GM23338 (cell line): Measurements from ENCODE around the gene BLACAT1. TPM values are rescaled to one million over a fixed set of nuclear protein-coding genes. Genes with fewer than 3 reads are reported as not detected.

ENCODE experiments used
- ATAC-seq: fragments of 200-7000 bp; cut with Tn5 transposase; 3 replicates; pipeline ENCODE4 v1.9.1; 2020
- DNase-seq: peaks from one replicate; pipeline ENCODE4 v3.0.0-alpha.2; 2015; ENCODE audit warnings: low spot score
- H2AFZ ChIP-seq: fragments of 200-600 bp; sonication (generic); 2 replicates; pipeline ENCODE4 v1.8.0; 2016; ENCODE audit warnings: antibody characterized with exemption, mild to moderate bottlenecking, moderate library complexity
- H3F3A ChIP-seq: fragments of 200-600 bp; sonication (generic); replicated peaks from 2 replicates; pipeline ENCODE4 v1.8.0; 2017; ENCODE audit warnings: antibody characterized with exemption, mixed run types, low read depth
- H3K27ac ChIP-seq: fragments of 200-600 bp; sonication (generic); 2 replicates; pipeline ENCODE4 v1.6.1; 2016; ENCODE audit warnings: low read depth
- H3K27me3 ChIP-seq: fragments of 200-600 bp; sonication (generic); 2 replicates; pipeline ENCODE4 v1.8.0; 2016; ENCODE audit warnings: mild to moderate bottlenecking, mixed run types, moderate library complexity; ENCODE audit not compliant: insufficient read depth
- H3K36me3 ChIP-seq: fragments of 200-600 bp; sonication (generic); 2 replicates; pipeline ENCODE4 v1.8.0; 2016; ENCODE audit warnings: mild to moderate bottlenecking; ENCODE audit not compliant: insufficient read depth
- H3K4me1 ChIP-seq: fragments of 200-600 bp; sonication (generic); 2 replicates; pipeline ENCODE4 v1.8.0; 2016; ENCODE audit warnings: mild to moderate bottlenecking, moderate library complexity; ENCODE audit not compliant: insufficient read depth
- H3K4me2 ChIP-seq: fragments of 200-600 bp; sonication (generic); 2 replicates; pipeline ENCODE4 v1.7.1; 2017; ENCODE audit warnings: mixed run types
- H3K4me3 ChIP-seq: fragments of 200-600 bp; sonication (generic); 2 replicates; pipeline ENCODE4 v1.6.1; 2016; ENCODE audit warnings: mixed run types
- H3K79me2 ChIP-seq: fragments of 200-600 bp; sonication (generic); replicated peaks from 2 replicates; pipeline ENCODE4 v1.8.0; 2017; ENCODE audit warnings: mild to moderate bottlenecking; ENCODE audit not compliant: insufficient read depth
- H3K9me2 ChIP-seq: fragments of 200-600 bp; sonication (generic); 2 replicates; pipeline ENCODE4 v1.8.0; 2017; ENCODE audit not compliant: insufficient read depth
- H4K20me1 ChIP-seq: fragments of 200-600 bp; sonication (generic); replicated peaks from 2 replicates; pipeline ENCODE4 v1.8.0; 2017; ENCODE audit warnings: mild to moderate bottlenecking; ENCODE audit not compliant: insufficient read depth
- H3K27ac Mint-ChIP-seq: 2 replicates; pipeline ENCODE4 v1.8.0; 2020; ENCODE audit warnings: inconsistent platforms, mild to moderate bottlenecking, moderate library complexity, mixed read lengths
- H3K27me3 Mint-ChIP-seq: 3 replicates; pipeline ENCODE4 v1.8.0; 2022; ENCODE audit warnings: low read depth, mild to moderate bottlenecking, moderate library complexity, mixed read lengths, inconsistent platforms; ENCODE audit not compliant: insufficient read depth, poor library complexity
- H3K36me3 Mint-ChIP-seq: 3 replicates; pipeline ENCODE4 v1.8.0; 2021; ENCODE audit warnings: low read depth, mild to moderate bottlenecking, inconsistent platforms, moderate library complexity, mixed read lengths
- H3K4me1 Mint-ChIP-seq: 3 replicates; pipeline ENCODE4 v1.8.0; 2020; ENCODE audit warnings: mild to moderate bottlenecking, inconsistent platforms, mixed read lengths
- H3K4me3 Mint-ChIP-seq: 3 replicates; pipeline ENCODE4 v1.8.0; 2021; ENCODE audit warnings: moderate library complexity, mild to moderate bottlenecking, inconsistent platforms, mixed read lengths
- H3K9me3 Mint-ChIP-seq: 3 replicates; pipeline ENCODE4 v1.8.0; 2020; ENCODE audit warnings: moderate library complexity, mild to moderate bottlenecking, inconsistent platforms, mixed read lengths
- CREB1 ChIP-seq: fragments of 250-450 bp; sonication (Bioruptor Pico); IDR thresholded peaks from 2 replicates; pipeline ENCODE4 v1.5.0; 2020; ENCODE audit warnings: low read depth, mild to moderate bottlenecking, moderate library complexity
- EZH2 ChIP-seq: fragments of 200-600 bp; sonication (generic); IDR thresholded peaks from one replicate; pipeline ENCODE4 v1.8.0; 2017; ENCODE audit warnings: antibody characterized with exemption, mild to moderate bottlenecking, low read depth; ENCODE audit not compliant: unreplicated experiment
- EZH2phosphoT487 ChIP-seq: fragments of 200-600 bp; sonication (generic); IDR thresholded peaks from one replicate; pipeline ENCODE4 v1.8.1; 2018; ENCODE audit warnings: antibody characterized with exemption; ENCODE audit not compliant: unreplicated experiment
- JUNB ChIP-seq: IDR thresholded peaks from one replicate; pipeline ENCODE4 v1.6.1; 2016; ENCODE audit warnings: antibody characterized with exemption; ENCODE audit not compliant: unreplicated experiment
- NANOG ChIP-seq: IDR thresholded peaks from 2 replicates; pipeline ENCODE4 v1.6.1; 2016; ENCODE audit warnings: antibody characterized with exemption, borderline replicate concordance
- POLR2AphosphoS5 ChIP-seq: IDR thresholded peaks from 2 replicates; pipeline ENCODE4 v1.6.1; 2016; ENCODE audit warnings: antibody characterized with exemption, low read depth
- STAT1 ChIP-seq: IDR thresholded peaks from one replicate; pipeline ENCODE4 v1.6.1; 2016; ENCODE audit warnings: antibody characterized with exemption; ENCODE audit not compliant: unreplicated experiment
- ZNF114 ChIP-seq: fragments of 250-450 bp; sonication (Bioruptor Pico); IDR thresholded peaks from 2 replicates; pipeline ENCODE4 v1.5.0; 2020; ENCODE audit warnings: mild to moderate bottlenecking, moderate library complexity
- ZNF331 ChIP-seq: fragments of 250-450 bp; sonication (Bioruptor Pico); IDR thresholded peaks from 2 replicates; pipeline ENCODE4 v1.5.0; 2020; ENCODE audit warnings: low read depth, mild to moderate bottlenecking, moderate library complexity
- polyA plus RNA-seq: library from polyadenylated mRNA; unstranded; fragments of >200 nt; fragmentation: Nextera tagmentation; extraction: Ambion mirVana; gene quantifications from 2 replicates; pipeline ENCODE4 v1.2.1, GENCODE V29; 2016
- total RNA-seq: library from RNA; depleted of rRNA; stranded (reverse); fragments of >200 nt; shearing (Covaris generic); gene quantifications from 2 replicates; pipeline ENCODE4 v1.2.3, GENCODE V29; 2014
- TF ChIP-seq, protein P1 (sequence below): fragments of 250-450 bp; sonication (Bioruptor Pico); IDR thresholded peaks from 2 replicates; pipeline ENCODE4 v1.5.0; 2020; ENCODE audit warnings: mild to moderate bottlenecking, moderate library complexity
- TF ChIP-seq, protein P2 (sequence below): IDR thresholded peaks from one replicate; pipeline ENCODE4 v1.6.1; 2018; ENCODE audit warnings: antibody characterized with exemption; ENCODE audit not compliant: unreplicated experiment
- TF ChIP-seq, protein P3 (sequence below): IDR thresholded peaks from 2 replicates; pipeline ENCODE4 v1.6.1; 2016; ENCODE audit warnings: antibody characterized with exemption
- TF ChIP-seq, protein P4 (sequence below), 2 experiments: fragments of 200-600 bp in 1 of 2; sonication (generic) in 1 of 2; conservative IDR thresholded peaks; 2 replicates each; pipeline versions ENCODE4 v1.5.1 to v1.6.1; 2016 to 2017; ENCODE audit warnings: antibody characterized with exemption in 2 of 2, low read depth in 2 of 2, mild to moderate bottlenecking in 2 of 2, moderate library complexity in 1 of 2

Gene BLACAT1
- total and polyA plus RNA-seq, 2 experiments from 2014 or later: 1.6 to 6.2 TPM

DNA sequence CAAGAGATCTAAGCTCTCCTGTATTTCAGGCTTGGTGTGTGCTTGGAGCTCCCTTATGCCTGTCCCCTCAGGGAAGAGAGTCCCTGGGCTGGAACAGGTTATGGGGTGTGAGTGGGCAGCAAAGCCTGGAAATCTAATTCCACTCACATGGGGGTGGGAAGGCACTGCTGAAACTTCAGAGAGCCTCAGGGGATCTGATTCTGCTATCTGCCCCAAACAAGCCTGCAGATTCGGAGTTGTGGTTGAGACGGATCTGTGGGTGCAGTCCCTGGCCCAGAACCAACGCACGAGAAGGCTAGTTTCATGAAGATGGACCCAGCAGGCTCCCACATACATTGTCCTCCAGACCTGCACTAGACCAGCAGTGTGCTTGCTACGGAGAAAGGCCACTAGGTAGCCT lies 2.9 kb downstream of the BLACAT1 start:
- Histone ChIP-seq H3K9me2 (no peaks in the 10 kb centered on the region), H3K4me2 (peak overlapping the region; percentile 91; the same call in 1 of the 2 replicates), H2AFZ (no peak overlapping the region), H3K4me3 (no peak overlapping the region; the same call in 1 of the 2 replicates), H3K36me3 (no peaks in the 10 kb centered on the region), H3K27me3 (peaks cover 51% of the 10 kb centered on the region), H3K27ac (no peak overlapping the region), H3K4me1 (peaks cover 70% of the 10 kb centered on the region), H3F3A (peaks cover 25% of the 10 kb centered on the region), H4K20me1 (peaks cover 7% of the 10 kb centered on the region; the same call in 1 of the 2 replicates), H3K79me2 (peaks cover 11% of the 10 kb centered on the region; the same call in 1 of the 2 replicates)
- H3K4me1 Mint-ChIP-seq: peaks cover 68% of the 10 kb centered on the region
- peak overlapping the region; percentile 80; the same call in 1 of the 3 replicates for H3K4me3 Mint-ChIP-seq
- no peaks in the 10 kb centered on the region; the same call in 2 of the 3 replicates for H3K9me3 Mint-ChIP-seq
- peaks cover 23% of the 10 kb centered on the region for H3K36me3 Mint-ChIP-seq
- H3K27me3 Mint-ChIP-seq: peaks cover 23% of the 10 kb centered on the region
- DNase-seq (no peak), ATAC-seq (no peak)
- TF ChIP-seq JUNB: no peak
- TF ChIP-seq POLR2AphosphoS5: no peak
- TF ChIP-seq, protein P1, sequence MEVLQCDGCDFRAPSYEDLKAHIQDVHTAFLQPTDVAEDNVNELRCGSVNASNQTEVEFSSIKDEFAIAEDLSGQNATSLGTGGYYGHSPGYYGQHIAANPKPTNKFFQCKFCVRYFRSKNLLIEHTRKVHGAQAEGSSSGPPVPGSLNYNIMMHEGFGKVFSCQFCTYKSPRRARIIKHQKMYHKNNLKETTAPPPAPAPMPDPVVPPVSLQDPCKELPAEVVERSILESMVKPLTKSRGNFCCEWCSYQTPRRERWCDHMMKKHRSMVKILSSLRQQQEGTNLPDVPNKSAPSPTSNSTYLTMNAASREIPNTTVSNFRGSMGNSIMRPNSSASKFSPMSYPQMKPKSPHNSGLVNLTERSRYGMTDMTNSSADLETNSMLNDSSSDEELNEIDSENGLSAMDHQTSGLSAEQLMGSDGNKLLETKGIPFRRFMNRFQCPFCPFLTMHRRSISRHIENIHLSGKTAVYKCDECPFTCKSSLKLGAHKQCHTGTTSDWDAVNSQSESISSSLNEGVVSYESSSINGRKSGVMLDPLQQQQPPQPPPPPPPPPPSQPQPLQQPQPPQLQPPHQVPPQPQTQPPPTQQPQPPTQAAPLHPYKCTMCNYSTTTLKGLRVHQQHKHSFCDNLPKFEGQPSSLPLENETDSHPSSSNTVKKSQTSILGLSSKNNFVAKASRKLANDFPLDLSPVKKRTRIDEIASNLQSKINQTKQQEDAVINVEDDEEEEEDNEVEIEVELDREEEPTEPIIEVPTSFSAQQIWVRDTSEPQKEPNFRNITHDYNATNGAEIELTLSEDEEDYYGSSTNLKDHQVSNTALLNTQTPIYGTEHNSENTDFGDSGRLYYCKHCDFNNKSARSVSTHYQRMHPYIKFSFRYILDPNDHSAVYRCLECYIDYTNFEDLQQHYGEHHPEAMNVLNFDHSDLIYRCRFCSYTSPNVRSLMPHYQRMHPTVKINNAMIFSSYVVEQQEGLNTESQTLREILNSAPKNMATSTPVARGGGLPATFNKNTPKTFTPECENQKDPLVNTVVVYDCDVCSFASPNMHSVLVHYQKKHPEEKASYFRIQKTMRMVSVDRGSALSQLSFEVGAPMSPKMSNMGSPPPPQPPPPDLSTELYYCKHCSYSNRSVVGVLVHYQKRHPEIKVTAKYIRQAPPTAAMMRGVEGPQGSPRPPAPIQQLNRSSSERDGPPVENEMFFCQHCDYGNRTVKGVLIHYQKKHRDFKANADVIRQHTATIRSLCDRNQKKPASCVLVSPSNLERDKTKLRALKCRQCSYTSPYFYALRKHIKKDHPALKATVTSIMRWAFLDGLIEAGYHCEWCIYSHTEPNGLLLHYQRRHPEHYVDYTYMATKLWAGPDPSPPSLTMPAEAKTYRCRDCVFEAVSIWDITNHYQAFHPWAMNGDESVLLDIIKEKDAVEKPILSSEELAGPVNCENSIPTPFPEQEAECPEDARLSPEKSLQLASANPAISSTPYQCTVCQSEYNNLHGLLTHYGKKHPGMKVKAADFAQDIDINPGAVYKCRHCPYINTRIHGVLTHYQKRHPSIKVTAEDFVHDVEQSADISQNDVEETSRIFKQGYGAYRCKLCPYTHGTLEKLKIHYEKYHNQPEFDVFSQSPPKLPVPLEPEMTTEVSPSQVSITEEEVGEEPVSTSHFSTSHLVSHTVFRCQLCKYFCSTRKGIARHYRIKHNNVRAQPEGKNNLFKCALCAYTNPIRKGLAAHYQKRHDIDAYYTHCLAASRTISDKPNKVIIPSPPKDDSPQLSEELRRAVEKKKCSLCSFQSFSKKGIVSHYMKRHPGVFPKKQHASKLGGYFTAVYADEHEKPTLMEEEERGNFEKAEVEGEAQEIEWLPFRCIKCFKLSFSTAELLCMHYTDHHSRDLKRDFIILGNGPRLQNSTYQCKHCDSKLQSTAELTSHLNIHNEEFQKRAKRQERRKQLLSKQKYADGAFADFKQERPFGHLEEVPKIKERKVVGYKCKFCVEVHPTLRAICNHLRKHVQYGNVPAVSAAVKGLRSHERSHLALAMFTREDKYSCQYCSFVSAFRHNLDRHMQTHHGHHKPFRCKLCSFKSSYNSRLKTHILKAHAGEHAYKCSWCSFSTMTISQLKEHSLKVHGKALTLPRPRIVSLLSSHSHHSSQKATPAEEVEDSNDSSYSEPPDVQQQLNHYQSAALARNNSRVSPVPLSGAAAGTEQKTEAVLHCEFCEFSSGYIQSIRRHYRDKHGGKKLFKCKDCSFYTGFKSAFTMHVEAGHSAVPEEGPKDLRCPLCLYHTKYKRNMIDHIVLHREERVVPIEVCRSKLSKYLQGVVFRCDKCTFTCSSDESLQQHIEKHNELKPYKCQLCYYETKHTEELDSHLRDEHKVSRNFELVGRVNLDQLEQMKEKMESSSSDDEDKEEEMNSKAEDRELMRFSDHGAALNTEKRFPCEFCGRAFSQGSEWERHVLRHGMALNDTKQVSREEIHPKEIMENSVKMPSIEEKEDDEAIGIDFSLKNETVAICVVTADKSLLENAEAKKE: no peak
- TF ChIP-seq, protein P2, sequence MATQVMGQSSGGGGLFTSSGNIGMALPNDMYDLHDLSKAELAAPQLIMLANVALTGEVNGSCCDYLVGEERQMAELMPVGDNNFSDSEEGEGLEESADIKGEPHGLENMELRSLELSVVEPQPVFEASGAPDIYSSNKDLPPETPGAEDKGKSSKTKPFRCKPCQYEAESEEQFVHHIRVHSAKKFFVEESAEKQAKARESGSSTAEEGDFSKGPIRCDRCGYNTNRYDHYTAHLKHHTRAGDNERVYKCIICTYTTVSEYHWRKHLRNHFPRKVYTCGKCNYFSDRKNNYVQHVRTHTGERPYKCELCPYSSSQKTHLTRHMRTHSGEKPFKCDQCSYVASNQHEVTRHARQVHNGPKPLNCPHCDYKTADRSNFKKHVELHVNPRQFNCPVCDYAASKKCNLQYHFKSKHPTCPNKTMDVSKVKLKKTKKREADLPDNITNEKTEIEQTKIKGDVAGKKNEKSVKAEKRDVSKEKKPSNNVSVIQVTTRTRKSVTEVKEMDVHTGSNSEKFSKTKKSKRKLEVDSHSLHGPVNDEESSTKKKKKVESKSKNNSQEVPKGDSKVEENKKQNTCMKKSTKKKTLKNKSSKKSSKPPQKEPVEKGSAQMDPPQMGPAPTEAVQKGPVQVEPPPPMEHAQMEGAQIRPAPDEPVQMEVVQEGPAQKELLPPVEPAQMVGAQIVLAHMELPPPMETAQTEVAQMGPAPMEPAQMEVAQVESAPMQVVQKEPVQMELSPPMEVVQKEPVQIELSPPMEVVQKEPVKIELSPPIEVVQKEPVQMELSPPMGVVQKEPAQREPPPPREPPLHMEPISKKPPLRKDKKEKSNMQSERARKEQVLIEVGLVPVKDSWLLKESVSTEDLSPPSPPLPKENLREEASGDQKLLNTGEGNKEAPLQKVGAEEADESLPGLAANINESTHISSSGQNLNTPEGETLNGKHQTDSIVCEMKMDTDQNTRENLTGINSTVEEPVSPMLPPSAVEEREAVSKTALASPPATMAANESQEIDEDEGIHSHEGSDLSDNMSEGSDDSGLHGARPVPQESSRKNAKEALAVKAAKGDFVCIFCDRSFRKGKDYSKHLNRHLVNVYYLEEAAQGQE: no peak
- no peak for TF ChIP-seq STAT1
- TF ChIP-seq, protein P3, sequence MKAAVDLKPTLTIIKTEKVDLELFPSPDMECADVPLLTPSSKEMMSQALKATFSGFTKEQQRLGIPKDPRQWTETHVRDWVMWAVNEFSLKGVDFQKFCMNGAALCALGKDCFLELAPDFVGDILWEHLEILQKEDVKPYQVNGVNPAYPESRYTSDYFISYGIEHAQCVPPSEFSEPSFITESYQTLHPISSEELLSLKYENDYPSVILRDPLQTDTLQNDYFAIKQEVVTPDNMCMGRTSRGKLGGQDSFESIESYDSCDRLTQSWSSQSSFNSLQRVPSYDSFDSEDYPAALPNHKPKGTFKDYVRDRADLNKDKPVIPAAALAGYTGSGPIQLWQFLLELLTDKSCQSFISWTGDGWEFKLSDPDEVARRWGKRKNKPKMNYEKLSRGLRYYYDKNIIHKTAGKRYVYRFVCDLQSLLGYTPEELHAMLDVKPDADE: no peak
- TF ChIP-seq EZH2phosphoT487: no peak
- no peak for TF ChIP-seq ZNF114 (CRISPR knock-in tag)
- TF ChIP-seq NANOG: no peak
- TF ChIP-seq, protein P4, sequence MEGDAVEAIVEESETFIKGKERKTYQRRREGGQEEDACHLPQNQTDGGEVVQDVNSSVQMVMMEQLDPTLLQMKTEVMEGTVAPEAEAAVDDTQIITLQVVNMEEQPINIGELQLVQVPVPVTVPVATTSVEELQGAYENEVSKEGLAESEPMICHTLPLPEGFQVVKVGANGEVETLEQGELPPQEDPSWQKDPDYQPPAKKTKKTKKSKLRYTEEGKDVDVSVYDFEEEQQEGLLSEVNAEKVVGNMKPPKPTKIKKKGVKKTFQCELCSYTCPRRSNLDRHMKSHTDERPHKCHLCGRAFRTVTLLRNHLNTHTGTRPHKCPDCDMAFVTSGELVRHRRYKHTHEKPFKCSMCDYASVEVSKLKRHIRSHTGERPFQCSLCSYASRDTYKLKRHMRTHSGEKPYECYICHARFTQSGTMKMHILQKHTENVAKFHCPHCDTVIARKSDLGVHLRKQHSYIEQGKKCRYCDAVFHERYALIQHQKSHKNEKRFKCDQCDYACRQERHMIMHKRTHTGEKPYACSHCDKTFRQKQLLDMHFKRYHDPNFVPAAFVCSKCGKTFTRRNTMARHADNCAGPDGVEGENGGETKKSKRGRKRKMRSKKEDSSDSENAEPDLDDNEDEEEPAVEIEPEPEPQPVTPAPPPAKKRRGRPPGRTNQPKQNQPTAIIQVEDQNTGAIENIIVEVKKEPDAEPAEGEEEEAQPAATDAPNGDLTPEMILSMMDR (conservative IDR thresholded peaks at IDR 0.05; ENCODE audit: low read depth in 2 of 2): no peak
- TF ChIP-seq EZH2: no peak
- no peak for TF ChIP-seq CREB1 (CRISPR knock-in tag)
- no peak for TF ChIP-seq ZNF331
- no peak overlapping the region for H3K27ac Mint-ChIP-seq
